Neutrophil (primary cell): ENCODE results near the gene DDHD1.
"Not testable (repeated sequence)": the region's sequence is repeated elsewhere in the genome, so short reads cannot be mapped to it uniquely, and the experiment has no call there.

Experiments used
- H3K27ac ChIP-seq: fragments of 200-600 bp; sonication (generic); 2 replicates; pipeline ENCODE4 v1.5.1; 2016; ENCODE audit warnings: mild to moderate bottlenecking, moderate library complexity
- H3K27me3 ChIP-seq: fragments of 200-600 bp; sonication (generic); 2 replicates; pipeline ENCODE4 v1.6.0; 2016; ENCODE audit warnings: mild to moderate bottlenecking
- H3K36me3 ChIP-seq: fragments of 200-600 bp; sonication (generic); 2 replicates; pipeline ENCODE4 v1.5.1; 2017
- H3K4me1 ChIP-seq, 2 experiments: fragments of 200-600 bp in 1 of 2; sonication (generic) in 1 of 2; 1 replicate in 1 of 2; 2 replicates in 1 of 2; pipeline versions ENCODE4 v1.5.1 to v1.6.1; 2013 to 2016; ENCODE audit warnings: low read depth in 1 of 2, low read length in 1 of 2, mild to moderate bottlenecking in 1 of 2, moderate library complexity in 1 of 2; ENCODE audit not compliant: control insufficient read depth in 1 of 2, insufficient read depth in 1 of 2
- H3K4me3 ChIP-seq, 2 experiments: fragments of 200-600 bp in 1 of 2; sonication (generic) in 1 of 2; 1 replicate in 1 of 2; 2 replicates in 1 of 2; pipeline ENCODE4 v1.5.1; 2013 to 2016; ENCODE audit warnings: low read depth in 1 of 2, low read length in 1 of 2, mild to moderate bottlenecking in 1 of 2, moderate library complexity in 1 of 2
- H3K9me3 ChIP-seq: fragments of 200-600 bp; sonication (generic); 2 replicates; pipeline ENCODE4 v1.5.1; 2016
- CTCF ChIP-seq: fragments of 200-600 bp; sonication (generic); IDR thresholded peaks from 2 replicates; pipeline ENCODE4 v1.5.1; 2016; ENCODE audit warnings: antibody characterized with exemption

DDHD1 gene

GRCh38 chr14:53108292-53109104, 44.6 kb downstream of the DDHD1 start:
- no peaks in the 10 kb centered on the region for H3K9me3 ChIP-seq
- peaks cover 5 to 7% of the 10 kb centered on the region in 2 experiments for H3K4me1 ChIP-seq
- no peaks in the 10 kb centered on the region for H3K36me3 ChIP-seq
- H3K4me3 ChIP-seq = peak overlapping the region; percentile 36 to 42
- no peaks in the 10 kb centered on the region for H3K27me3 ChIP-seq
- peak overlapping the region; percentile 4 for H3K27ac ChIP-seq
- TF ChIP-seq CTCF = no peak

DNA sequence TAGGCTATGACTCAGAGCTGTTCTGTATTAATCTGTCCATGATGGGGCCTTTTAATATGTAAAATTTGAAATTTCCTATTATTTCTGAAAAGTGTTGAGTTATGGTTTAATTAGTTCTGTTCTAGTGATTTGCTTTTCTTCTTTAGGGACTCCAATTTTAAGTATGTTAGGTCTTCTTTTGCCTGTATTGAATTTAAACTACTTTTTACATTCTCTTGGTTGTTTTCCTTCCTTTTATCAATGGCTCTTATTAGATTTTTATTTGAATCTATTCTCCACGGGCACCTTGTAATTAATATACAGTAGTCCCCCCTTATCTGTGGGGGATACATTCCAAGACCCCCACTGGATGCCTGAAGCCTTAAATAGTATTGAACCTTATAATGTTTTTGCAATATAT, 46.4 kb downstream of the DDHD1 start:
- Histone ChIP-seq H3K27ac (no peak overlapping the region), H3K4me3 (no peak overlapping the region), H3K36me3 (no peaks in the 10 kb centered on the region), H3K9me3 (no peaks in the 10 kb centered on the region), H3K27me3 (no peaks in the 10 kb centered on the region), H3K4me1 (peaks cover 5 to 7% of the 10 kb centered on the region in 2 experiments)
- TF ChIP-seq CTCF = no peak

GRCh38 chr14:53103636-53104340, 49.3 kb downstream of the DDHD1 start:
- no peaks in the 10 kb centered on the region for H3K36me3 ChIP-seq
- H3K27ac ChIP-seq = no peak overlapping the region
- H3K9me3 ChIP-seq = no peaks in the 10 kb centered on the region
- TF ChIP-seq CTCF = no peak
- peaks cover 5 to 7% of the 10 kb centered on the region in 2 experiments for H3K4me1 ChIP-seq
- H3K27me3 ChIP-seq = no peaks in the 10 kb centered on the region
- H3K4me3 ChIP-seq = no peak overlapping the region

DNA sequence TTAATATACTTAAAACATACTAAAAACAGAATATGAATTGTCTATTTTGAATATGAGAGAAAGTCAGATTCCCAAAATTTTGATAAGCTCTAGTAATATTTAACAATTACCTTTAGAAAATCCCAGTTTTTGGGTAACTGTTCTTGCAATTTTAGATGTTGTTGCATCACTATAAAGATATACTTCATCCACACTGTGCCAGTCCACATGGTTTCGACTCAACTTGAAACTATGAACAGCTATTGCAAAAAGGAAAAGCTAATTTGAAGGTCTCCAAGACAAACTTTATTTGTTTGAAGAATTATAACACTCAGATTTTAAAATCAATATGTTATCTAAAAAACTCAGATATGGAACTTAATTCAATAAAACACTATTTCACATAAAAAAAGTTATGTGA, 59.9 kb downstream of the DDHD1 start:
- no peak overlapping the region for H3K4me3 ChIP-seq
- no peaks in the 10 kb centered on the region for H3K4me1 ChIP-seq
- H3K27ac ChIP-seq = no peak overlapping the region
- H3K27me3 ChIP-seq = no peaks in the 10 kb centered on the region
- H3K9me3 ChIP-seq = no peaks in the 10 kb centered on the region
- no peak for TF ChIP-seq CTCF
- H3K36me3 ChIP-seq = no peaks in the 10 kb centered on the region

- Histone ChIP-seq H3K27ac (no peak overlapping the region), H3K9me3 (no peaks in the 10 kb centered on the region), H3K4me1 (no peaks in the 10 kb centered on the region), H3K4me3 (no peak overlapping the region), H3K27me3 (no peaks in the 10 kb centered on the region), H3K36me3 (no peaks in the 10 kb centered on the region)
- no peak for TF ChIP-seq CTCF
These were observed 62.3 kb downstream of the DDHD1 start for GRCh38 chr14:53090853-53091252.

- H3K4me3 ChIP-seq, H3K27ac ChIP-seq, H3K9me3 ChIP-seq, H3K4me1 ChIP-seq, H3K36me3 ChIP-seq, H3K27me3 ChIP-seq: not testable (repeated sequence)
These were observed 68.2 kb downstream of the DDHD1 start for GRCh38 chr14:53084954-53085353.
